Fibroblast of skin of right biceps (primary cell): ENCODE data around the gene GPAM.
"Not testable (repeated sequence)": the region's sequence is repeated elsewhere in the genome, so short reads cannot be mapped to it uniquely, and the experiment has no call there.

Source experiments
- DNase-seq: peaks from one replicate; pipeline ENCODE4 v3.0.0-alpha.2; 2013

Gene GPAM

GRCh38 chr10:112183329-112184051 is at the start of gene GPAM:
Gene GPAM, minus strand, starts transcription at chr10:112183765. Its CDS starts 1,981 bp downstream, at chr10:112181784.
- peak; percentile 91 for DNase-seq

GRCh38 chr10:112232670-112233069 is 49.1 kb upstream of the GPAM start:
- no peak for DNase-seq

- peak; percentile 55 for DNase-seq
Measured at GRCh38 chr10:112231602-112232400, 48.2 kb upstream of the GPAM start.

- peak; percentile 75 for DNase-seq
Measured at GRCh38 chr10:112230325-112230988, 46.9 kb upstream of the GPAM start.

GRCh38 chr10:112229901-112230300 is 46.3 kb upstream of the GPAM start:
- DNase-seq = no peak

GRCh38 chr10:112229096-112229495 is 45.5 kb upstream of the GPAM start:
- DNase-seq = peak; percentile 67

GRCh38 chr10:112228366-112229088 is 45.0 kb upstream of the GPAM start:
- DNase-seq = not testable (repeated sequence)

GRCh38 chr10:112227331-112227987 is 43.9 kb upstream of the GPAM start:
- peak; percentile 90 for DNase-seq

GRCh38 chr10:112226439-112227248 is 43.1 kb upstream of the GPAM start:
- no peak for DNase-seq

- DNase-seq = no peak
Measured at GRCh38 chr10:112225771-112226438, 42.3 kb upstream of the GPAM start.

- no peak for DNase-seq
Measured at GRCh38 chr10:112224933-112225529, 41.5 kb upstream of the GPAM start.

GRCh38 chr10:112223725-112224124 is 40.2 kb upstream of the GPAM start:
- peak; percentile 48 for DNase-seq

GRCh38 chr10:112222799-112223198 is 39.2 kb upstream of the GPAM start:
- no peak for DNase-seq

GRCh38 chr10:112221545-112221944 is 38.0 kb upstream of the GPAM start:
- peak; percentile 68 for DNase-seq

GRCh38 chr10:112218960-112219359 is 35.4 kb upstream of the GPAM start:
- DNase-seq = no peak

GRCh38 chr10:112218036-112218390 is 34.4 kb upstream of the GPAM start:
- no peak for DNase-seq

GRCh38 chr10:112217386-112218035 is 33.9 kb upstream of the GPAM start:
- no peak for DNase-seq

GRCh38 chr10:112216966-112217365 is 33.4 kb upstream of the GPAM start:
- DNase-seq = no peak

GRCh38 chr10:112216151-112216550 is 32.6 kb upstream of the GPAM start:
- no peak for DNase-seq

GRCh38 chr10:112215342-112215774 is 31.8 kb upstream of the GPAM start:
- peak; percentile 60 for DNase-seq
